ENCODE results near the gene WBP2. TPM values are rescaled to one million over a fixed set of nuclear protein-coding genes. Genes with fewer than 3 reads are reported as not detected.

Gene WBP2
- total and polyA plus RNA-seq, 2 of the 13 experiments (the other 11 are each of a cell fraction or from before 2014, with no cell fraction given) = 29.2 to 29.5 TPM

DNA sequence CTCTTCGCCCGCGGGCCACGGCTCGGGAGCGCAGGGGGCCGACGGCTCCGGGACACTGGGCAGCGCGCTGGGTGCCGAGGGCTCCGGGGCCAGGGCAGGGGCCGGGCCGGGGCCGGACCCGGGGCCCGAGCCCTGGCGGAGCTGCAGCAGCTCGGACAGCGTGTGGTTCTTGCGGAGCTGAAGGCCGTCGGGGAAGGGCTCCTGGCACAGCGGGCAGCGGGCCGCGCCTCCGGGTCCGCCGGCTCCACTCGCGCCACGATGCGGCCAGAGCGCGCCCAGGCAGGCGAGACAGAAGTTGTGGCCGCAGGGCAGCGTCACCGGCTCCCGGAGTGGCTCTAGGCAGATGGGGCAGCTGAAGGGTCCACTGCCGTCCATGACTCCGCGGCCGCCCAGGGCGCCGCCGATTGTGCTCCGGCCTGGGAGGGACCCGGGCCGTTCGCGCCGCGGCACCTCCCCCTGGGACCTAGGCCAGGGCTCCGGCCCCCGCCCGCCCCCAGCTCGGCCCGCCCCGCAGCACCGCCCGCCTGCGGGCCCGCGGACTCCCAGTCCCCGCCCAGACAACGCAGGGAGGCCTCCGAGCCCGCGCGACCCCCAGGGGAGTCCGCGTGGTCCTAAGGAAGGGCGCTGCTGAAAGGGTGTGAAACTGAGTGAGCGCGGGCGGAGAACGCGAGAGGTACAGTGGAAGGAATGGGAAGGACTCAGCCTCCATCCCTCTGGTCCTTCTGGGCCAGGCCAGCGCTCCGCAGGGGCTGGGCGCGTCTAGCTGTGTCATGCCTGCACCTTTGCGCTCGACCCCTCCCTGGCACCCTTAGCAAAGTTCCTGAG lies 23.3 kb upstream of the WBP2 start, which contains the start of gene TRIM47 (continued):
- TF ChIP-seq, protein P1, sequence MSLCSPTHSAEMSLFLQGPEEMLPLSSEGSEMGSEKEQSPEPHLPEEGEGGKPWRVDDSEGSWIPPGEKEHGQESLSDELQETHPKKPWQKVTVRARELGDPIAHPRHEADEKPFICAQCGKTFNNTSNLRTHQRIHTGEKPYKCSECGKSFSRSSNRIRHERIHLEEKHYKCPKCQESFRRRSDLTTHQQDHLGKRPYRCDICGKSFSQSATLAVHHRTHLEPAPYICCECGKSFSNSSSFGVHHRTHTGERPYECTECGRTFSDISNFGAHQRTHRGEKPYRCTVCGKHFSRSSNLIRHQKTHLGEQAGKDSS (CRISPR knock-in tag; IDR thresholded peaks at IDR 0.05; ENCODE audit: borderline replicate concordance, low read depth) = peak; percentile 91; the same call in 1 of the 2 replicates
- TF ChIP-seq, protein P2, sequence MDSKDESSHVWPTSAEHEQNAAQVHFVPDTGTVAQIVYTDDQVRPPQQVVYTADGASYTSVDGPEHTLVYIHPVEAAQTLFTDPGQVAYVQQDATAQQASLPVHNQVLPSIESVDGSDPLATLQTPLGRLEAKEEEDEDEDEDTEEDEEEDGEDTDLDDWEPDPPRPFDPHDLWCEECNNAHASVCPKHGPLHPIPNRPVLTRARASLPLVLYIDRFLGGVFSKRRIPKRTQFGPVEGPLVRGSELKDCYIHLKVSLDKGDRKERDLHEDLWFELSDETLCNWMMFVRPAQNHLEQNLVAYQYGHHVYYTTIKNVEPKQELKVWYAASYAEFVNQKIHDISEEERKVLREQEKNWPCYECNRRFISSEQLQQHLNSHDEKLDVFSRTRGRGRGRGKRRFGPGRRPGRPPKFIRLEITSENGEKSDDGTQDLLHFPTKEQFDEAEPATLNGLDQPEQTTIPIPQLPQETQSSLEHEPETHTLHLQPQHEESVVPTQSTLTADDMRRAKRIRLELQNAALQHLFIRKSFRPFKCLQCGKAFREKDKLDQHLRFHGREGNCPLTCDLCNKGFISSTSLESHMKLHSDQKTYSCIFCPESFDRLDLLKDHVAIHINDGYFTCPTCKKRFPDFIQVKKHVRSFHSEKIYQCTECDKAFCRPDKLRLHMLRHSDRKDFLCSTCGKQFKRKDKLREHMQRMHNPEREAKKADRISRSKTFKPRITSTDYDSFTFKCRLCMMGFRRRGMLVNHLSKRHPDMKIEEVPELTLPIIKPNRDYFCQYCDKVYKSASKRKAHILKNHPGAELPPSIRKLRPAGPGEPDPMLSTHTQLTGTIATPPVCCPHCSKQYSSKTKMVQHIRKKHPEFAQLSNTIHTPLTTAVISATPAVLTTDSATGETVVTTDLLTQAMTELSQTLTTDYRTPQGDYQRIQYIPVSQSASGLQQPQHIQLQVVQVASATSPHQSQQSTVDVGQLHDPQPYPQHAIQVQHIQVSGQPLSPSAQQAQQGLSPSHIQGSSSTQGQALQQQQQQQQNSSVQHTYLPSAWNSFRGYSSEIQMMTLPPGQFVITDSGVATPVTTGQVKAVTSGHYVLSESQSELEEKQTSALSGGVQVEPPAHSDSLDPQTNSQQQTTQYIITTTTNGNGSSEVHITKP (CRISPR knock-in tag; IDR thresholded peaks at IDR 0.05; ENCODE audit: low read depth) = peak; percentile 86; the same call in 1 of the 2 replicates
- TF ChIP-seq HMGXB3 (CRISPR knock-in tag; IDR thresholded peaks at IDR 0.05; ENCODE audit: borderline replicate concordance) = peak; percentile 88
- peak; percentile 72 for TF ChIP-seq ZNF343 (CRISPR knock-in tag; IDR thresholded peaks at IDR 0.05)
- no peak for TF ChIP-seq TOPORS (CRISPR knock-in tag; IDR thresholded peaks at IDR 0.05)
- peak; percentile 74 for TF ChIP-seq SAP130 (CRISPR knock-in tag; IDR thresholded peaks at IDR 0.05; ENCODE audit: low read depth)
- TF ChIP-seq MIER3 (CRISPR knock-in tag; IDR thresholded peaks at IDR 0.05; ENCODE audit: borderline replicate concordance) = peak; percentile 73
- TF ChIP-seq FLYWCH1 (CRISPR knock-in tag; IDR thresholded peaks at IDR 0.05) = no peak; the same call in 1 of the 2 replicates
- 0 out of 3 replicates have a peak, but pooled peaks have one; percentile 17 for TF ChIP-seq MXI1 (IDR thresholded peaks at IDR 0.05; ENCODE audit: borderline replicate concordance, low read depth, low read length)
- TF ChIP-seq SOX5 (CRISPR knock-in tag; IDR thresholded peaks at IDR 0.05; ENCODE audit: borderline replicate concordance) = 0 out of 2 replicates have a peak, but pooled peaks have one; percentile 7
- peak; percentile 58; the same call in 1 of the 2 replicates for TF ChIP-seq RELA (CRISPR knock-in tag; IDR thresholded peaks at IDR 0.05)
- TF ChIP-seq ZKSCAN1 (IDR thresholded peaks at IDR 0.05; ENCODE audit: low read length) = no peak
- peak; percentile 60 for TF ChIP-seq ETV5 (CRISPR knock-in tag; IDR thresholded peaks at IDR 0.05; ENCODE audit: borderline replicate concordance)
- TF ChIP-seq HES4 (CRISPR knock-in tag; IDR thresholded peaks at IDR 0.05; ENCODE audit: borderline replicate concordance) = peak; percentile 96; the same call in 1 of the 2 replicates
- peak; percentile 42 for TF ChIP-seq CCDC6 (CRISPR knock-in tag; IDR thresholded peaks at IDR 0.05)
- TF ChIP-seq, protein P3, sequence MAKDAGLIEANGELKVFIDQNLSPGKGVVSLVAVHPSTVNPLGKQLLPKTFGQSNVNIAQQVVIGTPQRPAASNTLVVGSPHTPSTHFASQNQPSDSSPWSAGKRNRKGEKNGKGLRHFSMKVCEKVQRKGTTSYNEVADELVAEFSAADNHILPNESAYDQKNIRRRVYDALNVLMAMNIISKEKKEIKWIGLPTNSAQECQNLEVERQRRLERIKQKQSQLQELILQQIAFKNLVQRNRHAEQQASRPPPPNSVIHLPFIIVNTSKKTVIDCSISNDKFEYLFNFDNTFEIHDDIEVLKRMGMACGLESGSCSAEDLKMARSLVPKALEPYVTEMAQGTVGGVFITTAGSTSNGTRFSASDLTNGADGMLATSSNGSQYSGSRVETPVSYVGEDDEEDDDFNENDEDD (CRISPR knock-in tag; IDR thresholded peaks at IDR 0.05; ENCODE audit: borderline replicate concordance) = peak; percentile 71
- peak; percentile 89; the same call in 1 of the 2 replicates for TF ChIP-seq BRD4 (CRISPR knock-in tag; IDR thresholded peaks at IDR 0.05)
- no peak for TF ChIP-seq ZNF468 (CRISPR knock-in tag; IDR thresholded peaks at IDR 0.05)

Data from HepG2 (cell line).